ENCODE measurements around the gene TSTD1.

DNA sequence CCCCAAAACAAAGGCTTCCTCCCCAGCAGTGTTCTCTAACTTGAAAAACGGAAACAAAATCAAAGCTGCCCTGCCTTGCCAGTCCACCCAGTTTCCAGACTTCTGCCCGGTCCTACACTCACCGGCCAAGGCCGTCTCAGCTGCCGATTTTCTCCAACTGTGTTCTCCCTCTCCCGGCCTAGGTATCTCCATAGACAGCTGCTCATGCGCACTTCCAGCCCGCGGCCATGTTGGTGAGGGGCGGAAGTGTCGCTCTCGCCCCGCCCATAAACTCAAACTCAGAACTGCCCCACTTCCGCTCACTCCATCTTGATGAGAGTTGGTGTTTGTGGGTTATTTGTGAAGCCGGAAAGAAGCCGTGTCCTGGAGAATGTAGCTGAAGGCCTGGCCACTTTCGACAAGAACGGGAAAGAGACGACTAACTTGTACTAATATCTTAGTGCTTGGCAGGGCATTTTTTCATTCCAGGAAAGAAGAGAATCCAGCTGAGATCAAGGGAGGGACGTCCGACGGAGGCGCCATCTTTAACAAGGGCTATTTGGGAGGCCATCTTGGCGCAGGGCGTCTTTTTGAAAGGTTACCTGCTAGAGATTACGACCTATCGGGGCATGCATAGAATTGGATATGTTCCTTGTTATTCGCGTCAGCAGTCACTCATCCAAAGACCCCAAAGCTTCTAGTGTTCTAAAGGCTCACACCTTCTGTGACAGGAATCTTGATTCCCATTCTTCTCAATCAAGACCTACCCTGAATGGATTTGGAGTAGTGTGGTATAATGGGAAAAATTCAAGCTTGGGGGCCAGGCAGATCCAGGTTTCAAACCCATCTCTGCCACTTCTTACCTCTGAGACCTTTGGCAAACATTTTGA, 7.2 kb upstream of the TSTD1 start, which contains the start of gene USF1:
- TF ChIP-seq POLR2AphosphoS5 (IDR thresholded peaks at IDR 0.05; ENCODE audit: low read depth, low read length) (peak; percentile 77), POLR2A (IDR thresholded peaks at IDR 0.05; ENCODE audit: low read depth, low read length) (peak; percentile 75; the same call in 1 of the 2 replicates)

Measured in GM12892 (cell line).